GM12878 (cell line): Measurements from ENCODE around the gene ATP10A. TPM values are rescaled to one million over a fixed set of nuclear protein-coding genes. Genes with fewer than 3 reads are reported as not detected.

Source experiments
- BCL11A ChIP-seq: IDR thresholded peaks from 2 replicates; pipeline ENCODE4 v1.6.1; 2011; ENCODE audit warnings: low read depth, low read length
- BHLHE40 ChIP-seq, 2 experiments: fragments of 450-650 bp in 1 of 2; IDR thresholded peaks; 2 replicates each; pipeline ENCODE4 v1.6.1; 2011 to 2017; ENCODE audit warnings: low read depth in 2 of 2, borderline replicate concordance in 1 of 2, improper control_type of control experiment in 1 of 2, low read length in 1 of 2, mild to moderate bottlenecking in 1 of 2
- CBFB ChIP-seq: IDR thresholded peaks from 2 replicates; pipeline ENCODE4 v1.6.1; 2016; ENCODE audit warnings: antibody characterized with exemption, low read depth
- CBX3 ChIP-seq: fragments of 200-600 bp; sonication (generic); IDR thresholded peaks from 2 replicates; pipeline ENCODE4 v1.6.1; 2016; ENCODE audit warnings: low read depth, borderline replicate concordance
- CEBPB ChIP-seq, 2 experiments: fragments of 150-350 bp in 1 of 2; IDR thresholded peaks; 2 replicates each; pipeline ENCODE4 v1.6.1; 2012 to 2014; ENCODE audit warnings: low read depth in 2 of 2, low read length in 2 of 2, borderline replicate concordance in 1 of 2, inconsistent platforms in 1 of 2
- CREB1 ChIP-seq: IDR thresholded peaks from 2 replicates; pipeline ENCODE4 v1.6.1; 2012; ENCODE audit warnings: low read depth, mild to moderate bottlenecking, inconsistent platforms
- CREM ChIP-seq: IDR thresholded peaks from 2 replicates; pipeline ENCODE4 v1.6.1; 2014; ENCODE audit warnings: antibody characterized with exemption, low read depth
- ETV6 ChIP-seq, 2 experiments: fragments of 450-650 bp in 1 of 2; IDR thresholded peaks in 1 of 2; conservative IDR thresholded peaks in 1 of 2; 2 replicates each; pipeline ENCODE4 v1.6.1; 2014; ENCODE audit warnings: antibody characterized with exemption in 1 of 2, borderline replicate concordance in 1 of 2, low read depth in 1 of 2, mild to moderate bottlenecking in 1 of 2, moderate library complexity in 1 of 2
- HDAC6 ChIP-seq: fragments of 200-600 bp; sonication (generic); IDR thresholded peaks from one replicate; pipeline ENCODE4 v1.8.0; 2017; ENCODE audit warnings: antibody characterized with exemption; ENCODE audit not compliant: unreplicated experiment
- JUND ChIP-seq: IDR thresholded peaks from 2 replicates; pipeline ENCODE4 v1.6.1; 2012; ENCODE audit warnings: low read depth, mild to moderate bottlenecking, low read length, improper control_type of control experiment, moderate library complexity
- LARP7 ChIP-seq: fragments of 450-650 bp; IDR thresholded peaks from 2 replicates; pipeline ENCODE4 v1.6.1; 2017; ENCODE audit warnings: mild to moderate bottlenecking
- MEF2B ChIP-seq: fragments of 450-650 bp; IDR thresholded peaks from 2 replicates; pipeline ENCODE4 v1.6.1; 2018; ENCODE audit warnings: mild to moderate bottlenecking, moderate library complexity; ENCODE audit not compliant: partially characterized antibody, poor library complexity, severe bottlenecking
- MYC ChIP-seq: IDR thresholded peaks from 2 replicates; pipeline ENCODE4 v1.6.1; 2011; ENCODE audit warnings: mild to moderate bottlenecking, low read length, moderate library complexity, inconsistent platforms; ENCODE audit not compliant: insufficient read depth, insufficient replicate concordance, insufficient read length, severe bottlenecking
- PAX5 ChIP-seq: IDR thresholded peaks from 2 replicates; pipeline ENCODE4 v1.6.1; 2011; ENCODE audit warnings: low read depth, low read length, borderline replicate concordance
- POU2F2 ChIP-seq: IDR thresholded peaks from 3 replicates; pipeline ENCODE4 v1.6.1; 2011; ENCODE audit warnings: low read depth, mild to moderate bottlenecking, low read length, borderline replicate concordance
- RFX5 ChIP-seq: IDR thresholded peaks from 2 replicates; pipeline ENCODE4 v1.6.1; 2011; ENCODE audit warnings: low read depth, low read length, improper control_type of control experiment
- SMC3 ChIP-seq: IDR thresholded peaks from 2 replicates; pipeline ENCODE4 v1.6.1; 2011; ENCODE audit warnings: low read length, improper control_type of control experiment, borderline replicate concordance
- SPI1 ChIP-seq: IDR thresholded peaks from 2 replicates; pipeline ENCODE4 v1.6.1; 2011; ENCODE audit warnings: low read depth, mild to moderate bottlenecking, low read length, moderate library complexity, borderline replicate concordance; ENCODE audit not compliant: insufficient read depth
- SRF ChIP-seq, 2 experiments: IDR thresholded peaks; 2 replicates each; pipeline ENCODE4 v1.6.1; 2011; ENCODE audit warnings: low read depth in 2 of 2, low read length in 2 of 2, mild to moderate bottlenecking in 1 of 2, moderate library complexity in 1 of 2
- STAT3 ChIP-seq: IDR thresholded peaks from 2 replicates; pipeline ENCODE4 v1.6.1; 2011; ENCODE audit warnings: low read depth, low read length, improper control_type of control experiment
- SUPT20H ChIP-seq: IDR thresholded peaks from 2 replicates; pipeline ENCODE4 v1.6.1; 2011; ENCODE audit warnings: low read depth, mild to moderate bottlenecking, low read length, moderate library complexity, borderline replicate concordance; ENCODE audit not compliant: control insufficient read depth
- ZNF24 ChIP-seq: fragments of 450-650 bp; IDR thresholded peaks from 2 replicates; pipeline ENCODE4 v1.6.1; 2017; ENCODE audit warnings: antibody characterized with exemption, mild to moderate bottlenecking
- ZNF384 ChIP-seq: IDR thresholded peaks from 2 replicates; pipeline ENCODE4 v1.6.1; 2012; ENCODE audit warnings: low read depth, mild to moderate bottlenecking, low read length, improper control_type of control experiment, borderline replicate concordance
- polyA plus RNA-seq, 11 experiments: library from polyadenylated mRNA; depleted of rRNA in 4 of 11; unstranded in 6 of 11; stranded (reverse) in 5 of 11; fragments of >200 nt; fragmentation: Nextera tagmentation in 4 of 11; fragmentation: Illumina TruSeq in 1 of 11; extraction: Ambion mirVana in 4 of 11; extraction: Trizol in 1 of 11; gene quantifications; 1 replicate in 1 of 11; 2 replicates in 10 of 11; pipeline versions ENCODE4 v1.2.1 to v1.2.3, GENCODE V29; 2011 to 2016; ENCODE audit warnings: inconsistent platforms in 2 of 11, missing spikeins in 2 of 11, low read depth in 1 of 11
- total RNA-seq, 4 experiments: library from RNA; depleted of rRNA in 3 of 4; stranded (reverse); fragments of >200 nt in 3 of 4; fragmentation: Illumina TruSeq in 1 of 4; extraction: Trizol in 1 of 4; gene quantifications; 2 replicates each; pipeline versions ENCODE4 v1.2.1 to v1.2.3, GENCODE V29; 2013 to 2021
- TF ChIP-seq, protein P1 (sequence below): IDR thresholded peaks from 2 replicates; pipeline ENCODE4 v1.6.1; 2012; ENCODE audit warnings: low read depth, low read length, improper control_type of control experiment
- TF ChIP-seq, protein P2 (sequence below): fragments of 450-650 bp; IDR thresholded peaks from 2 replicates; pipeline ENCODE4 v1.6.1; 2017; ENCODE audit warnings: low read depth, mild to moderate bottlenecking, moderate library complexity

Gene ATP10A
- total and polyA plus RNA-seq, 10 of the 15 experiments (the other 5 are each of a cell fraction or from before 2014, with no cell fraction given) = 0.04 to 1.5 (median 0.31) TPM; not detected in 2

DNA sequence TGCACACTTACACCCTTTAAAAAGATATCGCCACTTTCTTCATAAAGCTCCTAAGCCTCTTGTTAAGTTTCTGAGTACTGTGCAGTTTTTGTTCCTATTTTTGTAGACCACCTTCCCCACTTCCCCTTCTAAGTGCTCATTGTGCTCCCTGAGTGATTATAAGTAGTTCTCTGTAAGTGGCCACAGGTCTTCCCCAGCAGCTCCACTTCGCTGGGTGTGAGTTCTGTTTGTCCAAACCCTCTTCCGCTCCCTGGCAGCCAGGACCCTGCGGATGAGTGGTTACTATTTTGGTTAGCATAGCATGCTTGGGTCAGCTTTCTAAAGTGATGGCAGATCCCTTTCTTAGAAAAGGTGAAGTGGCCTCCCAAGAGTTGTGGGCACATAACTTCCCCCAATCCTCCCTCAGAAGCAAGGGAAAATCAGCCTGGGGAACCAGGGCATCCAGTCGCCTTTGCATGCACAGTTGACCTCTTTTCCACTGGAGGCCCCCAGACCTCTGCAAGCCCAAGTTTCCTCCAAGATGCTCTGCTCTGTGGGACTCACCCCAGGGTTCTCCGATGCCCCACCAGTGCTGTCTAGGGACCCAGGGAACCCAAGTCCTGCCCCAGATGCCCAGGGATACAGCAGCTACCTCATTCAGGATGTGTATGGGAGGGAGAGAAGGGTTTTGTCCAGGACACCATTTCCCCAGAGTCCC lies 69.6 kb downstream of the ATP10A start (continued):
- TF ChIP-seq ETV6 (conservative IDR thresholded peaks at IDR 0.05 in 1 of 2, IDR thresholded peaks at IDR 0.05 in 1 of 2; ENCODE audit: borderline replicate concordance in 1 of 2, low read depth in 1 of 2) (no peak), LARP7 (no peak), HDAC6 (no peak), SRF (IDR thresholded peaks at IDR 0.05; ENCODE audit: low read depth in 2 of 2, low read length in 2 of 2) (no peak), CBX3 (no peak), MEF2B (peak; percentile 53), SUPT20H (no peak), POU2F2 (no peak), CBFB (no peak), SPI1 (peak; percentile 89; the same call in 1 of the 2 replicates), MYC (no peak), BCL11A (peak; percentile 58; the same call in 1 of the 2 replicates), CEBPB (IDR thresholded peaks at IDR 0.05; ENCODE audit: borderline replicate concordance in 1 of 2, low read depth in 2 of 2, low read length in 2 of 2) (no peak), JUND (no peak), SMC3 (peak; percentile 5; the same call in 1 of the 2 replicates), BHLHE40 (IDR thresholded peaks at IDR 0.05; ENCODE audit: borderline replicate concordance in 1 of 2, low read depth in 2 of 2, low read length in 1 of 2) (peak in 1 of 2 experiments; percentile 32; a peak in 1 of 4 replicates), PAX5 (0 out of 2 replicates have a peak, but pooled peaks have one; percentile 26), STAT3 (peak; percentile 61; the same call in 1 of the 2 replicates), CREM (no peak), CREB1 (no peak), RFX5 (no peak), ZNF384 (no peak), ZNF24 (no peak)
- TF ChIP-seq, protein P1, sequence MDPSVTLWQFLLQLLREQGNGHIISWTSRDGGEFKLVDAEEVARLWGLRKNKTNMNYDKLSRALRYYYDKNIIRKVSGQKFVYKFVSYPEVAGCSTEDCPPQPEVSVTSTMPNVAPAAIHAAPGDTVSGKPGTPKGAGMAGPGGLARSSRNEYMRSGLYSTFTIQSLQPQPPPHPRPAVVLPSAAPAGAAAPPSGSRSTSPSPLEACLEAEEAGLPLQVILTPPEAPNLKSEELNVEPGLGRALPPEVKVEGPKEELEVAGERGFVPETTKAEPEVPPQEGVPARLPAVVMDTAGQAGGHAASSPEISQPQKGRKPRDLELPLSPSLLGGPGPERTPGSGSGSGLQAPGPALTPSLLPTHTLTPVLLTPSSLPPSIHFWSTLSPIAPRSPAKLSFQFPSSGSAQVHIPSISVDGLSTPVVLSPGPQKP = no peak; the same call in 1 of the 2 replicates
- TF ChIP-seq, protein P2, sequence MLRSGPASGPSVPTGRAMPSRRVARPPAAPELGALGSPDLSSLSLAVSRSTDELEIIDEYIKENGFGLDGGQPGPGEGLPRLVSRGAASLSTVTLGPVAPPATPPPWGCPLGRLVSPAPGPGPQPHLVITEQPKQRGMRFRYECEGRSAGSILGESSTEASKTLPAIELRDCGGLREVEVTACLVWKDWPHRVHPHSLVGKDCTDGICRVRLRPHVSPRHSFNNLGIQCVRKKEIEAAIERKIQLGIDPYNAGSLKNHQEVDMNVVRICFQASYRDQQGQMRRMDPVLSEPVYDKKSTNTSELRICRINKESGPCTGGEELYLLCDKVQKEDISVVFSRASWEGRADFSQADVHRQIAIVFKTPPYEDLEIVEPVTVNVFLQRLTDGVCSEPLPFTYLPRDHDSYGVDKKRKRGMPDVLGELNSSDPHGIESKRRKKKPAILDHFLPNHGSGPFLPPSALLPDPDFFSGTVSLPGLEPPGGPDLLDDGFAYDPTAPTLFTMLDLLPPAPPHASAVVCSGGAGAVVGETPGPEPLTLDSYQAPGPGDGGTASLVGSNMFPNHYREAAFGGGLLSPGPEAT = peak; percentile 68
